GM23248 (cell line): ENCODE data around the gene TMPRSS2.

ENCODE experiments used
- EZH2 ChIP-seq: fragments of 200-600 bp; sonication (generic); IDR thresholded peaks from 2 replicates; pipeline ENCODE4 v1.6.1; 2018; ENCODE audit warnings: antibody characterized with exemption, mild to moderate bottlenecking; ENCODE audit not compliant: insufficient read depth, poor library complexity, severe bottlenecking
- EZH2phosphoT487 ChIP-seq: fragments of 200-600 bp; sonication (generic); IDR thresholded peaks from 2 replicates; pipeline ENCODE4 v1.6.1; 2018; ENCODE audit warnings: antibody characterized with exemption, moderate library complexity, mild to moderate bottlenecking, low read depth; ENCODE audit not compliant: insufficient read depth

- TF ChIP-seq EZH2phosphoT487 (no peak), EZH2 (no peak)
Measured at GRCh38 chr21:41536076-41536826, 28.3 kb upstream of the TMPRSS2 start.
